GM12801 (cell line): ENCODE measurements around the gene HTRA1.

Experiments
- CTCF ChIP-seq: IDR thresholded peaks from one replicate; pipeline ENCODE4 v1.5.1; 2011; ENCODE audit warnings: control low read depth; ENCODE audit not compliant: insufficient read length; ENCODE audit errors: extremely low read depth

Gene HTRA1

GRCh38 chr10:122485670-122486069, 24.3 kb downstream of the HTRA1 start:
- TF ChIP-seq CTCF: no peak

- no peak for TF ChIP-seq CTCF
Observed at GRCh38 chr10:122486406-122487080, 25.2 kb downstream of the HTRA1 start.

GRCh38 chr10:122487174-122487765, 25.9 kb downstream of the HTRA1 start:
- no peak for TF ChIP-seq CTCF

GRCh38 chr10:122490268-122490667, 28.9 kb downstream of the HTRA1 start:
- TF ChIP-seq CTCF: no peak

- TF ChIP-seq CTCF: no peak
Observed at GRCh38 chr10:122490786-122491680, 29.7 kb downstream of the HTRA1 start.

GRCh38 chr10:122492006-122492405, 30.7 kb downstream of the HTRA1 start:
- TF ChIP-seq CTCF: no peak

GRCh38 chr10:122492999-122493481, 31.7 kb downstream of the HTRA1 start:
- no peak for TF ChIP-seq CTCF
